Breast epithelium (tissue), 3 donors: Measurements from ENCODE around the gene DIS3L2.

Source experiments
- CTCF ChIP-seq, 3 donors: fragments of 450-650 bp; IDR thresholded peaks; one replicate each; pipeline ENCODE4 v1.5.1; 2016 to 2017; ENCODE audit warnings: antibody characterized with exemption in 3 of 3, mild to moderate bottlenecking in 3 of 3, moderate library complexity in 3 of 3
- POLR2AphosphoS5 ChIP-seq, 3 donors: sonication (generic); formaldehyde crosslinking; IDR thresholded peaks; one replicate each; pipeline ENCODE4 v1.6.1; 2017; ENCODE audit warnings: antibody characterized with exemption in 3 of 3

GRCh38 chr2:232245111-232245510 is 283.6 kb downstream of the DIS3L2 start:
- TF ChIP-seq POLR2AphosphoS5 (IDR thresholded peaks at IDR 0.05) = no peak
- no peak for TF ChIP-seq CTCF (IDR thresholded peaks at IDR 0.05)
